ENCODE data around the gene KRTAP10-3.

The KRTAP10-3 gene

GRCh38 chr21:44511938-44512275 is 46.7 kb downstream of the KRTAP10-3 start:
- H3K9me2 ChIP-seq (replicated peaks; ENCODE audit: insufficient read depth, low read length), result no peaks in the 10 kb centered on the region
- H3K27ac ChIP-seq (ENCODE audit: low read depth, low read length), result no peak overlapping the region
- H3K9me3 ChIP-seq (ENCODE audit: insufficient read depth, low read length), result no peaks in the 10 kb centered on the region
- H3K9ac ChIP-seq (ENCODE audit: low read length), result no peak overlapping the region
- H4K20me1 ChIP-seq (ENCODE audit: low read depth, low read length), result no peaks in the 10 kb centered on the region
- no peaks in the 10 kb centered on the region for H3K79me2 ChIP-seq (ENCODE audit: insufficient read depth, low read length)
- TF ChIP-seq EZH2phosphoT487 (conservative IDR thresholded peaks at IDR 0.05; ENCODE audit: low read length) (no peak), CTCF (IDR thresholded peaks at IDR 0.05; ENCODE audit: insufficient read depth, low read length, poor library complexity, severe bottlenecking) (no peak)
- H3F3A ChIP-seq (ENCODE audit: insufficient read depth), result no peaks in the 10 kb centered on the region
- H3K4me2 ChIP-seq (ENCODE audit: low read depth, low read length, poor library complexity, severe bottlenecking), result no peak overlapping the region
- no peaks in the 10 kb centered on the region for H3K36me3 ChIP-seq (ENCODE audit: low read length)
- H2AFZ ChIP-seq (ENCODE audit: low read depth, low read length, severe bottlenecking), result no peak overlapping the region
- no peak overlapping the region for H3K4me3 ChIP-seq (ENCODE audit: insufficient read depth, low read length, poor library complexity, severe bottlenecking)
- no peaks in the 10 kb centered on the region for H3K27me3 ChIP-seq (ENCODE audit: low read length)

- no peak overlapping the region for H3K4me2 ChIP-seq (ENCODE audit: low read depth, low read length, poor library complexity, severe bottlenecking)
- H2AFZ ChIP-seq (ENCODE audit: low read depth, low read length, severe bottlenecking), result no peak overlapping the region
- H4K20me1 ChIP-seq (ENCODE audit: low read depth, low read length), result no peaks in the 10 kb centered on the region
Measured at GRCh38 chr21:44511219-44511937, 47.2 kb downstream of the KRTAP10-3 start.

GRCh38 chr21:44510508-44511218 is 47.9 kb downstream of the KRTAP10-3 start:
- H3K9me3 ChIP-seq (ENCODE audit: insufficient read depth, low read length), result no peaks in the 10 kb centered on the region
- no peaks in the 10 kb centered on the region for H3K79me2 ChIP-seq (ENCODE audit: insufficient read depth, low read length)
- H3K9me2 ChIP-seq (replicated peaks; ENCODE audit: insufficient read depth, low read length), result no peaks in the 10 kb centered on the region
- H3K4me2 ChIP-seq (ENCODE audit: low read depth, low read length, poor library complexity, severe bottlenecking), result no peak overlapping the region
- no peak overlapping the region for H3K9ac ChIP-seq (ENCODE audit: low read length)
- peak; percentile 80 for TF ChIP-seq CTCF (IDR thresholded peaks at IDR 0.05; ENCODE audit: insufficient read depth, low read length, poor library complexity, severe bottlenecking)
- no peak for TF ChIP-seq EZH2phosphoT487 (conservative IDR thresholded peaks at IDR 0.05; ENCODE audit: low read length)
- no peak overlapping the region for H3K27ac ChIP-seq (ENCODE audit: low read depth, low read length)
- no peaks in the 10 kb centered on the region for H3F3A ChIP-seq (ENCODE audit: insufficient read depth)
- H3K4me3 ChIP-seq (ENCODE audit: insufficient read depth, low read length, poor library complexity, severe bottlenecking), result no peak overlapping the region
- H3K36me3 ChIP-seq (ENCODE audit: low read length), result no peaks in the 10 kb centered on the region
- H2AFZ ChIP-seq (ENCODE audit: low read depth, low read length, severe bottlenecking), result no peak overlapping the region
- H3K27me3 ChIP-seq (ENCODE audit: low read length), result no peaks in the 10 kb centered on the region
- no peaks in the 10 kb centered on the region for H4K20me1 ChIP-seq (ENCODE audit: low read depth, low read length)

More at GRCh38 chr21:44511219-44511937, 47.2 kb downstream of the KRTAP10-3 start:
- H3K36me3 ChIP-seq (ENCODE audit: low read length), result no peaks in the 10 kb centered on the region
- H3K27ac ChIP-seq (ENCODE audit: low read depth, low read length), result no peak overlapping the region
- H3F3A ChIP-seq (ENCODE audit: insufficient read depth), result no peaks in the 10 kb centered on the region
- no peaks in the 10 kb centered on the region for H3K79me2 ChIP-seq (ENCODE audit: insufficient read depth, low read length)
- H3K4me3 ChIP-seq (ENCODE audit: insufficient read depth, low read length, poor library complexity, severe bottlenecking), result no peak overlapping the region
- H3K9me3 ChIP-seq (ENCODE audit: insufficient read depth, low read length), result no peaks in the 10 kb centered on the region
- TF ChIP-seq EZH2phosphoT487 (conservative IDR thresholded peaks at IDR 0.05; ENCODE audit: low read length), result no peak
- no peak for TF ChIP-seq CTCF (IDR thresholded peaks at IDR 0.05; ENCODE audit: insufficient read depth, low read length, poor library complexity, severe bottlenecking)
- no peaks in the 10 kb centered on the region for H3K9me2 ChIP-seq (replicated peaks; ENCODE audit: insufficient read depth, low read length)
- H3K27me3 ChIP-seq (ENCODE audit: low read length), result no peaks in the 10 kb centered on the region
- no peak overlapping the region for H3K9ac ChIP-seq (ENCODE audit: low read length)
